Middle frontal gyrus (tissue), 1 donor: ENCODE results near the gene ANAPC7.
A peak's percentile ranks its signal among the peaks of the same experiment; 100 is the strongest.
"Not testable (repeated sequence)": the region's sequence is repeated elsewhere in the genome, so short reads cannot be mapped to it uniquely, and the experiment has no call there.

ENCODE experiments used
- DNase-seq: peaks from one replicate; pipeline ENCODE4 v3.0.0-alpha.2; 2015; ENCODE audit warnings: low spot score; ENCODE audit errors: extremely low spot score

The ANAPC7 gene, protein sequence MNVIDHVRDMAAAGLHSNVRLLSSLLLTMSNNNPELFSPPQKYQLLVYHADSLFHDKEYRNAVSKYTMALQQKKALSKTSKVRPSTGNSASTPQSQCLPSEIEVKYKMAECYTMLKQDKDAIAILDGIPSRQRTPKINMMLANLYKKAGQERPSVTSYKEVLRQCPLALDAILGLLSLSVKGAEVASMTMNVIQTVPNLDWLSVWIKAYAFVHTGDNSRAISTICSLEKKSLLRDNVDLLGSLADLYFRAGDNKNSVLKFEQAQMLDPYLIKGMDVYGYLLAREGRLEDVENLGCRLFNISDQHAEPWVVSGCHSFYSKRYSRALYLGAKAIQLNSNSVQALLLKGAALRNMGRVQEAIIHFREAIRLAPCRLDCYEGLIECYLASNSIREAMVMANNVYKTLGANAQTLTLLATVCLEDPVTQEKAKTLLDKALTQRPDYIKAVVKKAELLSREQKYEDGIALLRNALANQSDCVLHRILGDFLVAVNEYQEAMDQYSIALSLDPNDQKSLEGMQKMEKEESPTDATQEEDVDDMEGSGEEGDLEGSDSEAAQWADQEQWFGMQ

DNA sequence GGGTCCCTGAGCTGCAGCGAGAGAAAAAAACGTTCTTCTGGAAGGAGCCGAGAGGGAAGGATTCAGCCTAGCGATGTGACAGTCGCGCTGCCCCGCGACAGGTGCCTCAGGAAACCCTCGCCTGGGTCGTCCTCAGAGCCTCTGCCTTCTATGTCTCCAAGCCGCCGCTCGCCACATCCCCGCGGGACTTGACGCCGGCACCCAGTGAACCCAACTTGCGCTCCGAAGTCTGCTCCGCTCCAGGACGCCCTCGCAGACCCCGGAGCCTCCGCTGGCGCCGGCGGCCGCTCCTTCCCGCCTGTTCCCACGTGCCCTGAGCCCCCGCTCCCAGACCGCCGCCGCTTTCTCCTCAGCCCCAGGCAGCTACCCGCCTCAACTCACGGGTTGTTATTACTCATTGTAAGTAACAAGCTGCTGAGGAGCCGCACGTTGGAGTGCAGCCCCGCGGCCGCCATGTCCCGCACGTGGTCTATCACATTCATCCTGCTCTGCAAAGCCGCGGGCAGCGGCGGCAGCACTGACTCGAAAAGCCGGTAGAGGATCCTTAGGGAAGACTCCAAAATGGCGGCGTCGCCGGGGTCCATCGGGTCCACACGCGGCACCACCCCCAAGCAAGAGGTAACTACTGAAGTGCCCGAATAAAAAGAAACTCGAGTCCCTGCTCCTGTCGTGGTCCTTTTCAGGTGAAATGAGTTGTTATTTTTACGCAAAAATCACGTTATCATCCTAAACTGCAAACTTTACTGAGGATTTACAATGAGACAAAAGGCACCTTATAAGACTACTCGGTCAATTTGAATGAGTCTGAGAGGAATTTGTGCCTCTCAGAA is at the start of gene ANAPC7:
Gene ANAPC7, minus strand, starts transcription at position 563 of the 830 bp plus-strand sequence. Its CDS starts 81 bp downstream, at position 482.
- DNase-seq = peak; percentile 80

DNA sequence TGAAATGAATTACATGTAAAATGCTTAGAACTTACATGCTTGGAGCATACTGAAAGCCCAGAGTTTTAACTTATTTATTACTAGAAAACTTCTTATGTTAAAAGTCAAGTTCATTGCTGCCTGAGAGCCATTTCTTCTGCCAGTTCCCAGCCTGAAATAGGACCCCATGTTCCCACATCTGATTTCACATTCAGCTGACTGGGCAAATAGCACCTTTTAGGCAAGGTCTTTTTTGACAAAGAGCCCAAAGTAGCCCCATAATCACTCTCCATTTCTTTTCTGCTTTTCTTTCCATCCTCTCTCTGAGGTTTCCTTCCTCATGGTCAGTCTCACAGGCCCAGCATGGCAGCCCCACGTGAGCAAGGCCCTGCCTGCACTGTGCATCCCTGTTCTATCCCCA is 47.8 kb upstream of the ANAPC7 start:
- DNase-seq = no peak

DNA sequence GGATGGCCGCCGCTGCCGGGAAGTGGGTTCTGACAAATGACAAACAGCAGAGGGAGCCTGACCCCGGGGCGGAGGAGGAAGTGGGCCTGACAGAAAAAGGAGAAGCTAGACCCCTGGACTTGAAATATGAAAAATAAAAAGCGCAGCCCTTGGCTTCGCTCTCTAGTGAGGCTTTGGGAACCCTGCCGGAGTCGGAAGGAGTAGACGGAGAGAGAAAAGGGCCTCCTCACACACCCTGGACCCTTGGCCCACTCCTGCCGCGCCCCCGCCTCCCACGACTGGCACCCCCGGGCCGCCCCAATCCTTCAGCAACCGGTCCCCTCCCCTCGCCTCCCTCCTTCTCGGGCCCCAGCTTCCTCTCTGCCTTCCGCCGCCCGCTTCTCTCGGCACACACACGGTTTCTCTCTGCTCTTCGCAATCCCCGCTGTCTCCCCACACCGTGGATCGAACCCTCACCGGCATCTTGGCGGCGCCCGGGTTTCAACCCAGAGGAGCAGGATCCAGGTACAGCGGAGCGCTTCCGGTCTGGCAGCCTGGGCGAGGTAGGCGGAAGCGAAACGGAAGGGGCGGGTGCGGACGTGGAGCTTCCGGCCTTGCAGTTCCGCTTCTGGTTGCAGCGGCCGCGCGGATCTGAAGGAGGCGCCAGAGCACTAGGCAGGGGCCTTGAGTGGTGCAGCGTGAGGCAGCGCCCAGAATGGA is 46.4 kb upstream of the ANAPC7 start, which contains the start of gene ARPC3:
Gene ARPC3, minus strand, starts transcription at position 539 of the 699 bp plus-strand sequence. Its CDS starts 77 bp downstream, at position 462.
- peak; percentile 84 for DNase-seq

DNA sequence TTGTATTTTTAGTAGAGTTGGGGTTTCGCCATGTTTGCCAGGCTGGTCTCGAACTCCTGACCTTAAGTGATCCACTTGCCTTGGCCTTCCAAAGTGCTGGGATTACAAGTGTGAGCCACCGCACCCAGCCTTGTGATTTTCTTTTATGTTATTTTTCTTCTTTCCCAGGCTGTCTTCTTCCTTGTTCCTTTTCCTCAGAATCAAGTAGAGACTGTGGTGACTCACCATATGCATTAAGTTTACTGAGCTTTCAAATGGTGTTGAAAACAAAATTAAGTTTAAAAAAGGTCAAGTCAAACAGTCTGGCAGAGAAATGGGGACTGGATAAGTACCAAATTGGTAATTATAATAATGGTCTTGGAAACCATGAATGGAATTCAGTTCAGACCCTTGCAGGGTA is 40.9 kb upstream of the ANAPC7 start:
- no peak for DNase-seq

DNA sequence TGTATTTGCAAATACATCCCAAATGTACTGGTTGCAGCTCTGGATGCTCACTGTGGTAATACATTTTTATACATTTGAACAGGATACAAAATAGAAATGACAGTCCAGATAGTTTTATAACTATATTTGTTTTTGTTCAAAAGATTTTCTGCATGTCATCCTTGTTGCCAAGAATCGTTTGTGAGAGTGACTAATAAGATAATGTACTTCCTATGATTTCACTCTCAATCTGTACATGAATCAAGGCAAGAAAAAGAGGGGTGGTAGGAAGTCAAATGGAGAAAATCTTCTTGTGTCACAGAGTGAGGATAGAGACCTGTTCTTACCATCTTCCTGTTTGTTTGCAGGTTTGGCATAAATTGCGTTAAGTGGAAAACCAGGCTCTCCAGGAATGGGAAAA is 32.7 kb upstream of the ANAPC7 start:
- no peak for DNase-seq

DNA sequence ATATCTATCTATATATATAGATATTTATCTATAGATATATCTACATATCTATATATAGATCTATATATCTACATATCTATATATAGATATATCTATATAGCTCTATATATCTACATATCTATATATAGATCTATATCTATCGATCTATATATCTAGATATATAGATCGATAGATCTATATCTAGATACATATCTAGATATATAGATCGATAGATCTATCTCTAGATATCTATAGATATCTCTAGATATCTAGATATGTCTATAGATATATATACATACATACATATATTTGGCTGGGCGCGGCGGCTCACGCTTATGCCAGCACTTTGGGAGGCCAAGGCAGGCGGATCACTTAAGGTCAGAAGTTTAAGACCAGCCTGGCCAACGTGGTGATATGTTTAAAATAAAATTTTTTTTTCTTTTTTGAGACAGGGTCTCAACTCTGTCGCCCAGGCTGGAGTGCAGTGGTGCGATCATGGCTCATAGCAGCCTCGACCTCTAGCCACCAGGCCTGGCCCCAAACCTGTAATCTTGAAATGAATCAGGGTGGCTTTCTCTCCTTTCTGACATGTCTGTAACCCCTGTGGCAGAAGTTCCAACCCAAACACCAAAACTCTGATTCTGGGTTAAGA is 28.6 kb upstream of the ANAPC7 start:
- DNase-seq = peak; percentile 29

DNA sequence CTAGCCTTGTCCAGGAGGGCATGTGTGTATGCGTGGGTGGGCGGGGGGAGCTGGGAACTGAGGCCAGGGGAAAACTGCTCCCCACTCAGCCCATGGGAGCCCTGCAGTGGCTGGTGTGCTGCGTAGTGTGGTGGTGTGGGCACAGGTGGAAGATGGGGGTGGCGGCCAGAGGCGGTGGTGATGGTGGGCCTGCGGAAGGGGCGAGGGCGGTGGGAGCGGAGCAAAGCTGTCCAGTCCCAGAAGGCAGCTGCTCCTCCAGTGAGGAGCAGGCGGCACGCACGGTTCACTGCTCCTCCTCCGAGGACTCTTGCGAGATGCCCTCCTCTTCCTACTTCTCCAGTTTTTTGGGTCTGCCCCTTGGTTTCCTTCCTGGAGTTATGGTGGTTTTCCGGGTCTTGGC is 26.2 kb upstream of the ANAPC7 start:
- DNase-seq = not testable (repeated sequence)

DNA sequence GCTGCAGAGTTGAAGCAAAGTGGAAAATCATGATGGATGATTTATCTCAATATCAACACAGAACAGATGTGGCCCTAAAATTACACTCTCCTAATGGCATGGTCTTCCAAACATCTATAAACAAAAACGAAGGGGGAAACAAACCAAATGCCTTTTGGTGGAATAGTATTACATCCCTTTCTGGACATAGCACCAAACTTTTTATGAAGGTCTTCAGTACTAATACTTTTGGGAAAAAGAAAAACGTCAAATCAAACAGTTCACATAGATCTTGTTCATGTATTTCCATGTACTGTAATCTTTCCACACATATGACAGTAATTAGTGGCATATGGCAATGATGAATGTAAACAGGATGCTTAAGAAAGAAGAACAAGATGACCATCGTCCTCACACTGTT is 22.9 kb upstream of the ANAPC7 start:
- DNase-seq = no peak

DNA sequence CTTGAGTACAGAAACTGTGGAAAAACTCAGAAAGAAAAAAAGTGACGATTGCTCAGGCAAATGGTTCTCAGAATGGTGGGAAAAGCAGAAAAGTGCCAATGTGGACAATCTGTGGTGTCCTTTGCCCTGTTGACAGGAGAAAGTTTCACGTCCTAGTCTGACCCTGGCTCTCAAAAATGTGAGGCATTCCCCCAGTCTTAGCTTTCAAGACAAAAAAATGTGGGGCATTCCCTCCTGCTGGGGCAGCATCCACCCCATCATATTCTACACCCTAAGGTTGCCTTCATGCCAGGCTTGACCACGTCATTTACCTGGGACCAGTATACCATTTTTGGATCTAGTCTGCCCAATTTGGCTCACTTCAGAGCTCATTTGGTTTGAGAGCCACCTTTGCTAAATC is 20.7 kb upstream of the ANAPC7 start:
- no peak for DNase-seq

DNA sequence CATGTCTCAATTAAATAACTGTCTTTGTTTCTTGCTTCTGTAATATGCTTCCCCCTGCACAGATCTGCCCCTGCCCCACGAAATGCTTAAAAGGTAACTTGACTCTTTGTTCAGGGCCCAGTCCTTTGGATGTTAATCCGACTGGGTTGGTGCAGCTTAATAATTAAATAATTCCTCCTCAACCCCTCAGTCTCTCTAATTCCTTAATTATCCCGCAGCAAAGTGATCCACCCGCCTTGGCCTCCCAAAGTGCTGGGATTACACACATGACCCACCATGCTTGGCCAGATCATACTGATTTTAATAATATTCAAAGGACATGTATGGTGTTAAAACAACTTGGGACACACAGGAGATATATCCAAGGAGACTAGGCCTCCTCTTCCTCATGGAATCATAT is 18.2 kb upstream of the ANAPC7 start:
- no peak for DNase-seq

DNA sequence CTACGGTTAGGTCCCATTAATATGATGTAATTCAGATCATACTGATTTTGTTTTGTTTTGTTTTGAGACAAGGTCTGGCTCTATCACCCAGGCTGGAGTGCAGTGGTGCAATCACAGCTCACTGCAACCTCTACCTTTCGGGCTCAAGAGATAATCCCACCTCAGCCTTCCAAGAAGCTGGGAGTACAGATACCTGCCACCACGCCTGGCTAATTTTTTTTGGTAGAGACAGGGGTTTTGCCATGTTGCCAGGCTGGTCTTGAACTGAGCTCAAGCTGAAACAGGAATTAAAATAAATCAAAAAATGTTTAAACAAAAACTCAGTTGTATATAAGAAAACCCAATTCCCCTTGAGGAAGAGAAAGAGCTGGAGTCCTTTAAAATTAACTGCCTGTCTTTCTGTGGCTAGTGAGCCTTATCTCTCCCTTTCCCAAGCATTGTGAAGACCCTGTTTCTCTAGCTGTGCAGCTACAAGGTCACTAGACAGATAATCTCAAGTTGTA is 17.7 kb upstream of the ANAPC7 start:
- no peak for DNase-seq

DNA sequence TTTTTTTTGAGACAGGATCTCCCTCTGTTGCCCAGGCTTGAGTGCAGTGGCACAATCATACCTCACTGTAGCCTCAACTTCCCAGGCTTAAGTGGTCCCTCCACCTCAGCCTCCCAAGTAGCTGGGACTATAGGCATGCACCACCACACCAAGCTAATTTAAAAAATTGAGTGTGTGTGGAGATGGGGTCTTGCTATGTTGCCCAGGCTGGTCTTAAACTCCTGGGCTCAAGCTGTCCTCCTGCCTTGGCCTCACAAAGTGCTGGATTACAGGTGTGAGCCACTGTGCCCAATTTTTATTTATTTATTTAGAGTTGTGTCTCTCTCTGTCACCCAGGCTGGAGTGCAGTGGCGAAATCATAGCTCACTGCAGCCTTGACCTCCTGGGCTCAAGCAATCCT is 17.1 kb upstream of the ANAPC7 start:
- not testable (repeated sequence) for DNase-seq

DNA sequence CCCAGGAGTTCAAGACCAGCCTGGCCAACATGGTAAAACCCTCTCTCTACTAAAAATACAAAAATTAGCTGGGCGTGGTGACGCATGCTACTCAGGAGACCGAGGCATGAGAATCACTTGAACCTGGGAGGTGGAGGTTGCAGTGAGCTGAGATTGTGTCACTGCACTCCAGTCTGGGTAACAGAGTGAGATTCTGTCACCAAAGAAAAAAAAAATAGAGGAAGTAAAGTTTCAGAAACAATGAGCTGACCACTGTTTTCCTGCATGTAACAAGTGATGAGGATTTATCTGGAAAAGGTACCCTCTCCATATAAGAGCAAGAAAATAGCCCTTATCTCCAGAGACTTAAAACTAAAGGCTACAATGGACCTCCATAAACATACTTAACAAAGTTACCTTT is 13.6 kb upstream of the ANAPC7 start:
- not testable (repeated sequence) for DNase-seq

DNA sequence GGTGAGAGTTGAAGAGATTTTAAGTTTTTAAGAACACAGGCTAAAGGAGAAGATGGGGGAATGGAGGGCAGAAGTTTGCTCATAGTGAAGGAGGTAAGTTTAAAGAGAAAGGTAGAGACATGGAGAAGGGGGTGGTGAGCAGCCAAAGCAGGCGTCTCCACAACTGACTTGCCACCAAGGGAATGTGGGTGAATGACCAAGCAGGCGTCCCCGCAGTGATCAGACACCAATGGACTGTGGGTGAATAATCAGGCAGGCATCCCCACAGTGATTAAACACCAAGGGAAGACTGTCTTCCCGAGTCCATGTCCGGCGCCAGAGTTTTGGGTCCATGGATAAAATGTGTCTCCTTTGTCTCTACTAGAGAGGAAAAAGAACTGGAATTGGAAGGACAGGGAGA is 6.6 kb upstream of the ANAPC7 start:
- DNase-seq = not testable (repeated sequence)

DNA sequence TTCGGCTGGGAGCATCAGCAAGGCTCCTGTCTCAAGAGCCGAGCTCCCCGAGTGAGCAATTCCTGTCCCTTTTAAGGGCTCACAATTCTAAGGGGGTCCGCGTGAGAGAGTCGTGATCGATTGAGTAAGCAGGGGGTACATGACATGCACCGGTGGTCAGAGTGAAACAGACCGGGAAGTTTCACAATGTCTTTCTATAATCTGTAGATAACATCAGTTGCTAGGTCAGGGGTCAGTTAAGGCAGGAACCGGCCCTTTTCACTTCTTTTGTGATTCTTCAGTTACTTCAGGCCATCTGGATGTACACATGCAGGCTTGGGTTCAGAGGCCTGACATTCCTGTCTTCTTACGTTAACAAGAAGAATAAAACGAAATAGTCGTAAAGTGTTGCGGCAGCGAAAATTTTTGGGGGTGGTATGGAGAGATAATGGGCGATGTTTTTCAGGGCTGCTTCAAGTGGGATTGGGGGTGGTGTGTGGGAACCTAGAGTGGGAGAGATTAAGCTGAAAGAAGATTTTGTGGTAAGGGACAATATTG is 1.7 kb upstream of the ANAPC7 start:
- DNase-seq = not testable (repeated sequence)

DNA sequence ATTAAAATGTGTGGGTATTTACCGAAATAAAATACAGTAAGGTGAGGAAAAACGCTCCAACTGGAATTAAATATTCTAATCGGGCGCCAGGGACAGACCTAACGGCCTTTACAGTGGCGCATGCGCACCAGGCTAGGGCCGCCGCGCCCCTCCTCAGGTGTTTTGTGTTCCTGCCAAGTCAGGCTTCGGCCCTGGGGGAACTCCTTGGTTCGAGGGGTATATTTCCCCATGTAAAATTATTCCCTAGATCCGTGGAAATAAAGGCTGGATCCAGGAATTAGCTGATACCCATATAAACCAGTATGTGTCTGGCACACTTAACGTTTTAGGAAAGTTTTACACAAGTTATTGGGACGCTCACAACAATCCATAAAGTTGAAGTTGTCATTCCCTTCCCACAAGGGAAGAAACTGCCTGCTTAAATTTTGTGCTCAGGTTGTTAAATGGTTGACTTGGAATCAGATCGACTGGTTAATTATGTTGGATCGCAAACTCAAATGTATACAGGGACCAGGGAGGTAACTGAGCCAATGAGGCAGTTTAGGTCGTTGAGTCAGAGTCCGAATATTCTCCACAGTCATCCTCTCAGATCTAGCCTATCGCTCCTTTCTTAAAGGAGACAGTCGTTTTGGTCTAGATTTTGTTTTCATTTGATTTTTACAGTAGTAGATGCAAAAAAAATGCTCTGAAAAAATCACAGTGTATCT is 621 bp upstream of the ANAPC7 start:
- peak; percentile 16 for DNase-seq

DNA sequence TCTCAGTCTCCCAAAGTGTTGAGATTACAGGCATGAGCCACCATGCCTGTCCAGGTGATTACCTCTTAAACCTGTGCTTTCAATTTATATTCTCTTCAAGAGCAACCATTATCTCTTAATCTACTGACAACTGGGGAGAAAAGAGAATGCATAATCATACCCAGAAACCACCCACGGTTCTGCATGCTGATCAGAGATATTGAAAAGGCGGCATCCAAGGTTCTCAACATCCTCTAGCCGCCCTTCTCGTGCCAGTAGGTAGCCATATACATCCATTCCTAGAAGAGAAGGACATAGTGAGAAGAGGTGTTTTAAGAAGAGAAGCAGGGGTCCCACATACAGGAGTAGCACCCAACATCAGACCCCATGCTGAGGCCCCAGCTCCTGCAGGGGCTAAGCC is 20.8 kb downstream of the ANAPC7 start:
- DNase-seq = no peak

DNA sequence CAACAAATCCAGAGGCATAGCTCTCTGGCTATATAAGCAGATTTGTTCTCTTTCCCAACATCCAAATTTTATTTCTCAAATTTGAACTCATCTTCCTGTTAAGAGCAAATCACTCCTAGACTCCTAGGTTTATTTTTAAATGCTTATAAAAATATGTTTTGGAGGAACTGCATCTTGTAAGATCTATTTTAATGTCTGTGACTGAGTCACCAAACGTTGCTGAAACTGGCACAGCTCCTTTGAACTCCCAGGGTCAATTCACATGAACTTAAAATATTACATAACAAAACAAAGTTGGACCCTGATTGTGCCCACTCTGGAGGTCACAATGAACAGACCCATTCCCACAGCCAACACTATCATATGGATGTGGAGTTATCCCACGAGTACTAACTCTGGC is 23.9 kb downstream of the ANAPC7 start:
- DNase-seq = no peak

DNA sequence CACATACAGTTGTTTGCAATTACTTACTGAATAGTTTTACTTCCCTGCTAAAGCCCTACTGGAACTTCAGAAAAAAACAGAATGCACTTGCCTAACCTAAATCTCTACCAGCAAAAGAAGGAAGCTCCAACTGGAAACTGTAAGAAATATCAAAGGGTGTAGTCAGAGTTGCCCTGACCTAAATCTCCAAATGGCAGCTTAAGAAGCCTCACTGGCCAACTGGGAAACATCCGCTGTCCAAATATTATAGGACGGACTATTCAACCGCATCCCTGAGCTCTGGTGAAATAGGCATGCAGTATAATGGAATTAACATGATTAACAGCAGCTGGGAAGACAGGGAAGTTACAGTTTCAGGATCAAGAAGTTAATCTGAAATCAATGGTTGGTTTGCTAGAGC is 24.3 kb downstream of the ANAPC7 start:
- DNase-seq = no peak
